Smooth muscle cell (in vitro differentiated cells): ENCODE measurements around the gene TTC22. TPM values are rescaled to one million over a fixed set of nuclear protein-coding genes. Genes with fewer than 3 reads are reported as not detected.

Experiments
- DNase-seq: peaks from one replicate; lab custom pipeline; 2025; ENCODE audit not compliant: unreplicated experiment; lab: John Stamatoyannopoulos, UW
- H2AFZ ChIP-seq: fragments of 200-600 bp; sonication (generic); 2 replicates; pipeline ENCODE4 v1.6.0; 2016; ENCODE audit warnings: antibody characterized with exemption, low read depth, mild to moderate bottlenecking
- H3F3A ChIP-seq: fragments of 200-600 bp; sonication (generic); 2 replicates; pipeline ENCODE4 v1.6.0; 2017; ENCODE audit warnings: antibody characterized with exemption, low read depth
- H3K27ac ChIP-seq: fragments of 200-600 bp; sonication (generic); 2 replicates; pipeline ENCODE4 v1.5.1; 2016; ENCODE audit warnings: low read depth, mild to moderate bottlenecking
- H3K27me3 ChIP-seq: fragments of 200-600 bp; sonication (generic); 2 replicates; pipeline ENCODE4 v1.6.1; 2016; ENCODE audit warnings: low read depth, mild to moderate bottlenecking
- H3K36me3 ChIP-seq: fragments of 200-600 bp; sonication (generic); 2 replicates; pipeline ENCODE4 v1.5.1; 2016; ENCODE audit warnings: low read depth
- H3K4me1 ChIP-seq: fragments of 200-600 bp; sonication (generic); 2 replicates; pipeline ENCODE4 v1.5.1; 2016; ENCODE audit warnings: low read depth
- H3K4me2 ChIP-seq: fragments of 200-600 bp; sonication (generic); 2 replicates; pipeline ENCODE4 v1.6.0; 2016; ENCODE audit warnings: mild to moderate bottlenecking
- H3K4me3 ChIP-seq: fragments of 200-600 bp; sonication (generic); 2 replicates; pipeline ENCODE4 v1.5.1; 2016; ENCODE audit warnings: mild to moderate bottlenecking
- H3K79me2 ChIP-seq: fragments of 200-600 bp; sonication (generic); 2 replicates; pipeline ENCODE4 v1.6.0; 2016; ENCODE audit warnings: low read depth, mild to moderate bottlenecking
- H3K9ac ChIP-seq: fragments of 200-600 bp; sonication (generic); 2 replicates; pipeline ENCODE4 v1.6.0; 2016; ENCODE audit warnings: low read depth
- H3K9me3 ChIP-seq: fragments of 200-600 bp; sonication (generic); replicated peaks from 2 replicates; pipeline ENCODE4 v1.5.1; 2016; ENCODE audit warnings: low read depth
- H4K20me1 ChIP-seq: fragments of 200-600 bp; sonication (generic); 2 replicates; pipeline ENCODE4 v1.6.0; 2016; ENCODE audit warnings: low read depth
- WGBS: methylation state at CpG from one replicate; pipeline ENCODE4 v1.1.7; 2016; ENCODE audit warnings: low lambda C conversion rate; 5-methylcytosine and 5-hydroxymethylcytosine counted together
- polyA plus RNA-seq: library from polyadenylated mRNA; unstranded; fragments of >200 nt; fragmentation: Nextera tagmentation; extraction: Ambion mirVana; gene quantifications from 2 replicates; pipeline ENCODE4 v1.2.1, GENCODE V29; 2016
- total RNA-seq: library from RNA; depleted of rRNA; stranded (reverse); fragments of >200 nt; gene quantifications from 2 replicates; pipeline ENCODE4 v1.2.3, GENCODE V29; 2014
- TF ChIP-seq, protein P1 (sequence below): fragments of 200-600 bp; sonication (generic); IDR thresholded peaks from 2 replicates; pipeline ENCODE4 v1.5.1; 2017; ENCODE audit warnings: borderline replicate concordance, mild to moderate bottlenecking, antibody characterized with exemption; ENCODE audit not compliant: insufficient read depth, poor library complexity, severe bottlenecking

Gene TTC22
- total and polyA plus RNA-seq, 2 experiments from 2014 or later, result 0.50 to 1.3 TPM

DNA sequence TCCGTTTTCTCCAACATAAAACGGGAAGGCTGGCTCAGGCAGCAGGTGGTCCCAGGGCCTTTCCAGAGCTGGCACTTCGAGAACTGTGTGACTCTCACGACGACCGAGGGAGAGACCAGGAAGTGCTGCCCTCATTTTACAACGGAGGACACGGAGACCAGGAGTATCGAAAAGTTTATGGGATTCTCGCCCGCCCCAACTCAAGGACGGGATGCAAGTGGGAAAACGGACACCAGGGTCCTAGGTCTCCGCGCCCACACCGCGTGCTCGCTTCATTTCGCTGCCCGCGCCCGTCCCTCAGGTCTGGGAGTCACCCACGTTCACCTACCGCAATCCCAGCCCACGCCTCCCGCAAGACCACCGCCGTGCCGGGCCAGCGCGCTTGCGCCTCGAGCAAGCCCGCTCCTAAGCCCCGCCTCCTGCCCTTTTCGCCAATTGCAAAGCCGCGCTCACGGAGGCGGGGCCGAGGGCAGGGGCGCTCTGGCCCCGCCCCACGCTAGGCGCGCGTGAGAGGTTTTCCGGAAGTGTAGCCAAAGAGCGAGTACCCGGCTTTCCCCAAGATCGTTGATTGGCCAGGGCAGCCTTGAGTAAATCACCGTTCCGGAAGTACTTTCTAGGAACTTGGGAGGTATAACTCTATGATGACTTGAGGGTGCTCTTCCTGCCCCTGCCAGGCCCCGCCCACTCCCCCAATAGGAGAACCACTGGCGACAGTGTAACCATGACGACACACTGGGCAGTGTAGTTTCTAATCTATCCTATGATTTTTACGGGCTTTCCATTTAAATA is 36.8 kb downstream of the TTC22 start, which contains the start of gene PARS2:
Gene PARS2 (minus strand): TSS at position 391 of the 789 bp plus-strand sequence. CDS start 5,362 bp downstream, outside the sequence.
- H3K9ac ChIP-seq, result peak within 1 kb of the TSS; percentile 93
- TF ChIP-seq, protein P1, sequence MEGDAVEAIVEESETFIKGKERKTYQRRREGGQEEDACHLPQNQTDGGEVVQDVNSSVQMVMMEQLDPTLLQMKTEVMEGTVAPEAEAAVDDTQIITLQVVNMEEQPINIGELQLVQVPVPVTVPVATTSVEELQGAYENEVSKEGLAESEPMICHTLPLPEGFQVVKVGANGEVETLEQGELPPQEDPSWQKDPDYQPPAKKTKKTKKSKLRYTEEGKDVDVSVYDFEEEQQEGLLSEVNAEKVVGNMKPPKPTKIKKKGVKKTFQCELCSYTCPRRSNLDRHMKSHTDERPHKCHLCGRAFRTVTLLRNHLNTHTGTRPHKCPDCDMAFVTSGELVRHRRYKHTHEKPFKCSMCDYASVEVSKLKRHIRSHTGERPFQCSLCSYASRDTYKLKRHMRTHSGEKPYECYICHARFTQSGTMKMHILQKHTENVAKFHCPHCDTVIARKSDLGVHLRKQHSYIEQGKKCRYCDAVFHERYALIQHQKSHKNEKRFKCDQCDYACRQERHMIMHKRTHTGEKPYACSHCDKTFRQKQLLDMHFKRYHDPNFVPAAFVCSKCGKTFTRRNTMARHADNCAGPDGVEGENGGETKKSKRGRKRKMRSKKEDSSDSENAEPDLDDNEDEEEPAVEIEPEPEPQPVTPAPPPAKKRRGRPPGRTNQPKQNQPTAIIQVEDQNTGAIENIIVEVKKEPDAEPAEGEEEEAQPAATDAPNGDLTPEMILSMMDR, result no peak
- no peaks in the 10 kb centered on the region for H3F3A ChIP-seq
- peak within 1 kb of the TSS; percentile 88 for H3K4me3 ChIP-seq
- peaks cover 19% of the 10 kb centered on the region for H3K79me2 ChIP-seq
- H3K4me1 ChIP-seq, result peaks cover 11% of the 10 kb centered on the region
- no peaks in the 10 kb centered on the region for H3K27me3 ChIP-seq
- H4K20me1 ChIP-seq, result no peaks in the 10 kb centered on the region
- H3K36me3 ChIP-seq, result no peaks in the 10 kb centered on the region
- no peaks in the 10 kb centered on the region for H3K9me3 ChIP-seq
- H3K4me2 ChIP-seq, result peak within 1 kb of the TSS; percentile 97
- peak within 1 kb of the TSS; percentile 97 for H2AFZ ChIP-seq
- DNase-seq, result peak; percentile 86
- peak within 1 kb of the TSS; percentile 80 for H3K27ac ChIP-seq
- WGBS, result 1% methylated on average over 56 of the region's 57 CpGs

DNA sequence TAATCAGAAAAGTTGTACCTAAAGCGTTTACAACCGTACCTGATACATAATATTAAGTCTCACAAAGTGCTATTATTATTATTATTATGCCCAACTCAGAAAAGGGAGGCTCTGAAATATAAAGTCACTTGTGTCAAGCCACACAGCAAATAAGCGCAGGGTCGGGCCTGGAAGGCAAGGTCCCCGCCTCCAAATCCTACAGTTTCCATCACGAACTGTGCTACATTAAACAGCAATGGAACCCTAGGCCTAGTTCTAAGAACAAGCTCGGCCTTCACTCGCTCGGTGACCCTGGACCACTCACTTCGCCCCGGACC is 37.3 kb downstream of the TTC22 start:
- H3K27me3 ChIP-seq, result no peaks in the 10 kb centered on the region
- TF ChIP-seq, protein P1, result no peak
- H3K4me1 ChIP-seq, result peaks cover 11% of the 10 kb centered on the region
- peaks cover 19% of the 10 kb centered on the region for H3K79me2 ChIP-seq
- H3K27ac ChIP-seq, result peak overlapping the region; percentile 72
- no peaks in the 10 kb centered on the region for H3F3A ChIP-seq
- 5% methylated on average over 11 of the region's 11 CpGs for WGBS
- no peak for DNase-seq
- H3K4me2 ChIP-seq, result peak overlapping the region; percentile 97
- H4K20me1 ChIP-seq, result no peaks in the 10 kb centered on the region
- no peaks in the 10 kb centered on the region for H3K9me3 ChIP-seq
- H3K4me3 ChIP-seq, result peak overlapping the region; percentile 88
- no peaks in the 10 kb centered on the region for H3K36me3 ChIP-seq
- peak overlapping the region; percentile 93 for H3K9ac ChIP-seq
- peak overlapping the region; percentile 97 for H2AFZ ChIP-seq

DNA sequence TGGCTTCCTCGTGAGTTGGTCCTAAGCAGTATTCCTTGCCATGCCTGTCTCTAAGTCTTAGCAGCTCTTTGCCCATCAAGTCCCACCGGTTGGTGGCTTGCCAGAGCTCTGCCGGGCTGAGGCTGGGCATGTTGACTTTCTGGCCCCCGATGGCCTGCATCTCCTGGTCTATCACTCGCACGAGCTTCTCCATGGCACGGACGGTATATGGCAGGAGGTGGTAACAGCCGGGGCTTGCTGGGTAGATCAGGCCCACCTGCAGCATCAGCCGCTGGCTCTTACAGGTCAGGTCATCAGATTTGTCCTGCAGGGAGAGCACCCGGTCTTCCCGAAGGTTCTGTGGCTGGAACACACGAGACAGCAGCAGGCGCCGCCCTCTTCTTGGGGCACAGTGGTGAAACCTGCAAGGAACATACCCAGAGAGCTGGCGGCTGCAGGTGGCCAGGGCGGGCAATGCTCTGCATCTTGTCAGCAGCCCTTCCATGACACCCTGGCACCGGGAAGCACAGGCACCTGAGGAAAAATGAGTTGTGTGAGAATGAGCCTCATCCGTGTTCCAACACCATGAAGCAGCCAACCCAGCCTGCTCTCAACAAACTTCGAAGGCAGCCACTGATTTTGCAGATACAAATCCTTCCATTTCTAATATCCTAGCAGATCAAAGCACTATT is 42.3 kb downstream of the TTC22 start:
- TF ChIP-seq, protein P1, result no peak
- Histone ChIP-seq H3F3A (no peaks in the 10 kb centered on the region), H4K20me1 (no peaks in the 10 kb centered on the region), H3K9me3 (no peaks in the 10 kb centered on the region), H3K4me2 (no peak overlapping the region), H3K79me2 (peaks cover 17% of the 10 kb centered on the region), H3K27me3 (no peaks in the 10 kb centered on the region), H3K9ac (no peak overlapping the region), H3K27ac (no peak overlapping the region), H3K36me3 (peaks cover 5% of the 10 kb centered on the region), H2AFZ (no peak overlapping the region), H3K4me3 (no peak overlapping the region), H3K4me1 (peaks cover 7% of the 10 kb centered on the region)
- WGBS, result 98% methylated on average over 20 of the region's 20 CpGs
- DNase-seq, result no peak
